ENCODE measurements around the gene ABHD17C.

GRCh38 chr15:80761754-80762153 lies 66.6 kb downstream of the ABHD17C start:
- TF ChIP-seq, protein P1, sequence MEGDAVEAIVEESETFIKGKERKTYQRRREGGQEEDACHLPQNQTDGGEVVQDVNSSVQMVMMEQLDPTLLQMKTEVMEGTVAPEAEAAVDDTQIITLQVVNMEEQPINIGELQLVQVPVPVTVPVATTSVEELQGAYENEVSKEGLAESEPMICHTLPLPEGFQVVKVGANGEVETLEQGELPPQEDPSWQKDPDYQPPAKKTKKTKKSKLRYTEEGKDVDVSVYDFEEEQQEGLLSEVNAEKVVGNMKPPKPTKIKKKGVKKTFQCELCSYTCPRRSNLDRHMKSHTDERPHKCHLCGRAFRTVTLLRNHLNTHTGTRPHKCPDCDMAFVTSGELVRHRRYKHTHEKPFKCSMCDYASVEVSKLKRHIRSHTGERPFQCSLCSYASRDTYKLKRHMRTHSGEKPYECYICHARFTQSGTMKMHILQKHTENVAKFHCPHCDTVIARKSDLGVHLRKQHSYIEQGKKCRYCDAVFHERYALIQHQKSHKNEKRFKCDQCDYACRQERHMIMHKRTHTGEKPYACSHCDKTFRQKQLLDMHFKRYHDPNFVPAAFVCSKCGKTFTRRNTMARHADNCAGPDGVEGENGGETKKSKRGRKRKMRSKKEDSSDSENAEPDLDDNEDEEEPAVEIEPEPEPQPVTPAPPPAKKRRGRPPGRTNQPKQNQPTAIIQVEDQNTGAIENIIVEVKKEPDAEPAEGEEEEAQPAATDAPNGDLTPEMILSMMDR (conservative IDR thresholded peaks at IDR 0.05; ENCODE audit: low read length) = no peak
- TF ChIP-seq EZH2phosphoT487 (IDR thresholded peaks at IDR 0.05; ENCODE audit: borderline replicate concordance, low read depth, low read length) = no peak
